Epithelial cell of proximal tubule (primary cell): Measurements from ENCODE around the gene EHBP1. TPM values are rescaled to one million over a fixed set of nuclear protein-coding genes. Genes with fewer than 3 reads are reported as not detected.

Experiments used
- DNase-seq: peaks from one replicate; pipeline ENCODE4 v3.0.0-alpha.2; 2011; ENCODE audit warnings: low read depth
- H3K4me3 ChIP-seq: 2 replicates; pipeline ENCODE4 v1.5.1; 2011; ENCODE audit warnings: low read depth, mild to moderate bottlenecking, low read length
- CTCF ChIP-seq: conservative IDR thresholded peaks from 2 replicates; pipeline ENCODE4 v1.5.1; 2012; ENCODE audit warnings: low read depth, mild to moderate bottlenecking, low read length
- total RNA-seq: library from RNA; depleted of rRNA; stranded (reverse); fragments of >200 nt; gene quantifications from 2 replicates; pipeline ENCODE4 v1.2.3, GENCODE V29; 2015

EHBP1 gene
- total RNA-seq, 1 donor from 2014 or later, result 18.1 TPM

GRCh38 chr2:62685256-62685655, 20.3 kb upstream of the EHBP1 start:
- no peak for TF ChIP-seq CTCF
- H3K4me3 ChIP-seq, result no peak overlapping the region
- DNase-seq, result no peak

- H3K4me3 ChIP-seq, result no peak overlapping the region
- no peak for DNase-seq
- no peak for TF ChIP-seq CTCF
Observed at GRCh38 chr2:62686012-62686685, 19.4 kb upstream of the EHBP1 start.

GRCh38 chr2:62687636-62688035, 17.9 kb upstream of the EHBP1 start:
- no peak for TF ChIP-seq CTCF
- DNase-seq, result no peak
- no peak overlapping the region for H3K4me3 ChIP-seq

GRCh38 chr2:62688771-62689170, 16.7 kb upstream of the EHBP1 start:
- no peak for TF ChIP-seq CTCF
- no peak for DNase-seq
- H3K4me3 ChIP-seq, result no peak overlapping the region

- no peak for TF ChIP-seq CTCF
- DNase-seq, result no peak
- no peak overlapping the region for H3K4me3 ChIP-seq
Observed at GRCh38 chr2:62691186-62691585, 14.3 kb upstream of the EHBP1 start.

GRCh38 chr2:62692225-62692624, 13.3 kb upstream of the EHBP1 start:
- no peak for DNase-seq
- TF ChIP-seq CTCF, result no peak
- no peak overlapping the region for H3K4me3 ChIP-seq

GRCh38 chr2:62698653-62699052, 6.9 kb upstream of the EHBP1 start:
- TF ChIP-seq CTCF, result no peak
- H3K4me3 ChIP-seq, result no peak overlapping the region
- peak; percentile 25 for DNase-seq
